D721Med (cell line): ENCODE data around the gene AIFM2.
"Not testable (repeated sequence)": the region's sequence is repeated elsewhere in the genome, so short reads cannot be mapped to it uniquely, and the experiment has no call there.

ENCODE experiments used
- DNase-seq: peaks from one replicate; pipeline ENCODE4 v3.0.0; 2011; ENCODE audit warnings: low spot score; ENCODE audit not compliant: insufficient read length
- FAIRE-seq: peaks from 2 replicates; lab custom pipeline; 2011; peaks lifted over from hg19 to GRCh38; lab: Jason Lieb, UNC
- TF ChIP-seq, protein P1 (sequence below): IDR thresholded peaks from 2 replicates; pipeline ENCODE4 v1.5.1; 2012; ENCODE audit warnings: mild to moderate bottlenecking, control low read depth; ENCODE audit not compliant: insufficient read depth; ENCODE audit errors: missing control alignments

AIFM2 gene

DNA sequence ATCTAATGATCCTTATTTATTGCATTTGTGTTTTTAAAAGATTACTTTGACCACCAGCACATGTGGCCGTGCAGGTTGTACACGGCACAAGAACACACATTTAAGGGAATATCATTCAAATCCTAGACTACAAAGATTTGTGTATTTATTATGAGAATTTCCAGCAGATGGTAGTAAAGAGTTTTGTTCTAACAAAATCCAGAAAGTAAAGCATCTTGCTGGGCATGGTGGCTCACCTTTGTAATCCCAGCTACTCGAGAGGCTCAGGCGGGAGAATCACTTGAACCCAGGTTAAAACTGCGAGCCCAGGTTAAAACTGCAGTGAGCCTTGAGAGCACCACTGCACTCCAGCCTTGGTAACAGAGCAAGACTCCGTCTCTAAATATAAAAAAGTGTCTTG is 48.4 kb downstream of the AIFM2 start:
- TF ChIP-seq, protein P1, sequence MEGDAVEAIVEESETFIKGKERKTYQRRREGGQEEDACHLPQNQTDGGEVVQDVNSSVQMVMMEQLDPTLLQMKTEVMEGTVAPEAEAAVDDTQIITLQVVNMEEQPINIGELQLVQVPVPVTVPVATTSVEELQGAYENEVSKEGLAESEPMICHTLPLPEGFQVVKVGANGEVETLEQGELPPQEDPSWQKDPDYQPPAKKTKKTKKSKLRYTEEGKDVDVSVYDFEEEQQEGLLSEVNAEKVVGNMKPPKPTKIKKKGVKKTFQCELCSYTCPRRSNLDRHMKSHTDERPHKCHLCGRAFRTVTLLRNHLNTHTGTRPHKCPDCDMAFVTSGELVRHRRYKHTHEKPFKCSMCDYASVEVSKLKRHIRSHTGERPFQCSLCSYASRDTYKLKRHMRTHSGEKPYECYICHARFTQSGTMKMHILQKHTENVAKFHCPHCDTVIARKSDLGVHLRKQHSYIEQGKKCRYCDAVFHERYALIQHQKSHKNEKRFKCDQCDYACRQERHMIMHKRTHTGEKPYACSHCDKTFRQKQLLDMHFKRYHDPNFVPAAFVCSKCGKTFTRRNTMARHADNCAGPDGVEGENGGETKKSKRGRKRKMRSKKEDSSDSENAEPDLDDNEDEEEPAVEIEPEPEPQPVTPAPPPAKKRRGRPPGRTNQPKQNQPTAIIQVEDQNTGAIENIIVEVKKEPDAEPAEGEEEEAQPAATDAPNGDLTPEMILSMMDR, result no peak
- no peak for FAIRE-seq
- no peak for DNase-seq

DNA sequence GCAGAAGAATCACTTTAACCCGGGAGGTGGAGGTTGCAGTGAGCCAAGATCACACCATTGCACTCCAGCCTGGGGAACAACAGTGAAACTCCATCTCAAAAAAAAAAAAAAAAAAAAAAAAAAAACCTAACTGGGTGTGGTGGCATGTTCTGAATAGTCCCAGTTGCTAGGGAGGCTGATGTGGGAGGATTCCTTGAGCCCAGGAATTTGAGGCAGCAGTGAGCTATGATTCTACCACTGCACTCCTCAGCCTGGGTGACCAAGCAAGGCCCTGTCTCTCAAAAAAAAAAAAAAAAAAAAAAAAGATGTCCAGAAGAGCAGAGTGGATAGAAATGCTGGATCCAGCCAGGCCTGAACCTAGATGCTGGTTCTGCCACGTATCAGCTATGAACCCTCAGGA is 51.8 kb downstream of the AIFM2 start:
- DNase-seq, FAIRE-seq: not testable (repeated sequence)

DNA sequence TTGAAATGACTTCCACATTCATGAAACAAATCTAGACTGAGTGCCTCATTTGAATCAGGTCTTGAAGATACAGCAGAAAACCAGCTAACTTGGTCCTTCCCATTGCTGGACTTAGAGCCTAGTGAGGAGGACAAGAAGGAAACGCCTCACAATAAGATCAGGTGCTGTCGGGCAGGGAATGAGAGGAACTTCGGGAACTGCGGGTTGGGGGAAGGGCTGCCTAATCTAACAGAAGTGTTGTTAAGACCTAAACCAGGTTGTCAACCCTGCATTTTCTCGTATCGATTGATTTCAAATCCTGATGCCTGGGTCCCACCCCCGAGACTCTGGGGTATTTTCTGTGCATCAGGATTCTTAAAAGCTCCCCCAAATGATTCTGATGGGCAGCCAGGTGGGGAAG is 53.7 kb downstream of the AIFM2 start:
- TF ChIP-seq, protein P1, result no peak
- no peak for DNase-seq
- no peak for FAIRE-seq

DNA sequence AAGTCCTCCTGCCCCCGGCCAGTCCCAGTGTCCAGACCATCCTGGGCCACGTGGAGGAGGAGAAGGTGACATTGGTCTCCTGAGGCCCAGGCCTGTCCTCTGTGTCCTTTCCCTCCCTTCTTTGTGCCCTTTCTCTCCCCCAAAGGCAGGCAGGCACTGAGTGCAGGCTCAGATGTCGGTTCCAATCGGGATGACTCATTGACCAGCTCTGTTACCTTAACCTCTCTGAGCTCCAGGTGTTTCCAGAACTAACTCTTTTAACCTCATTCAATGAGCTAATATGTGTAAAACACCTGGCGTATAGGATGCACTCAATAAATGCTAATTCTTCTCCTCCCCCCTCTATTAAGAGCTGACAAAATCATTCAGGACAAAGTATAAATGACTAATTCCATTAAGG is 54.3 kb downstream of the AIFM2 start:
- no peak for FAIRE-seq
- TF ChIP-seq, protein P1, result no peak
- DNase-seq, result no peak

DNA sequence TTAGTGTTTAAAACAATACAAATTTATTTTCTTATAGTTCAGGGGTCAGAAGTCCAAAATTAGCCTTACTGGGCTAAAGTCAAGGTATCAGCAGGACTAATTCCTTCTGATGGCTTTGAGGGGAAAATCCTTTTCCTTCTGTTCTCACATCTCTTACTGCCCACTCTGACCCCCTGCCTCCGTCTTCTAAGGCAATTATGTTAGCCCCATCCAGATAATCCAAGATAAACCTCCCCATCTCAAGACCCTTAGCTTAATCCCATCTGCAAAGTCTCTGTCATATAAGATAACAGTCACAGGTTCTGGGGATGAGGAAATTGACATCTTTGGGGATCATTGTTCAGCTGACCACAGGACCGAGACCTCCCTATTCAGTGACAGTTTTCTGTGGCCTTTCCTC is 57.7 kb downstream of the AIFM2 start:
- FAIRE-seq, result no peak
- DNase-seq, result no peak
- TF ChIP-seq, protein P1, result no peak

GRCh38 chr10:70074165-70074564 is 58.5 kb downstream of the AIFM2 start:
- no peak for DNase-seq
- TF ChIP-seq, protein P1, result no peak
- FAIRE-seq, result no peak

DNA sequence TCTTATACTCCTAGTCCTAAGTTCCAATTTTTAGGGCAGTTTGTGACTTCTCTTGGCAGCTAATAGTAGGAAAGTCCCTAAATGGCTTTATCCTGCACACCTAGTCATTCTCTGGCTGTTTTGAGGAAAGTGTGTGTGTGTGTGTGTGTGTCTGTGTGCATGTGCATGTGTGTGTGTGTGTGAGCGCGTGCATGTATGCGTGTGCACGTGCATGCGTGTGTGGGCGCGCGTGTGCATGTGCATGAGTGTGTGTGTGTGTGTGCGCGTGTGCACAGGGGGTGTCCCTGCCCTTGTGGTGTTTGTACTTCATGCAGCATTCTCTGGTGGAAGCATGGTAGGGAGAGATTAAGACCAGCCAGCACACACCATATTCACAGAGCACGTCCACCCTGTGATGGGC is 61.8 kb downstream of the AIFM2 start:
- FAIRE-seq (no peak), DNase-seq (no peak)
- TF ChIP-seq, protein P1, result no peak

GRCh38 chr10:70069346-70069745 is 63.3 kb downstream of the AIFM2 start:
- no peak for FAIRE-seq
- TF ChIP-seq, protein P1, result no peak
- no peak for DNase-seq
